Measurements from ENCODE around the gene GRK5.

- TF ChIP-seq POLR2A (IDR thresholded peaks at IDR 0.05; ENCODE audit: low read length) (no peak), GATA1 (IDR thresholded peaks at IDR 0.05; ENCODE audit: low read depth, low read length) (no peak)
Measured at GRCh38 chr10:119410361-119411116, 203.2 kb downstream of the GRK5 start.

Data from erythroblast (primary cell).